Activated naive CD8-positive, alpha-beta T cell treated with anti-CD3 and anti-CD28 coated beads, Interleukin-2, amount 10 ng/mL, durations not matched to agents 7 days and 5 days (primary cell): ENCODE measurements around the gene FAM89B. TPM values are rescaled to one million over a fixed set of nuclear protein-coding genes. Genes with fewer than 3 reads are reported as not detected.
"Not testable (repeated sequence)": the region's sequence is repeated elsewhere in the genome, so short reads cannot be mapped to it uniquely, and the experiment has no call there.

Experiments used
- ATAC-seq: fragments of 150-1000 bp; cut with Tn5 transposase; one replicate; pipeline ENCODE4 v1.10.0; 2021; ENCODE audit warnings: low read depth, moderate library complexity
- POLR2A ChIA-PET: fragments of 350-600 bp; sonication (Branson Sonifier 250); formaldehyde crosslinking; loops from one replicate; lab custom pipeline; 2021; ENCODE audit warnings: antibody characterized with exemption; lab: Charles Lee
- DNase-seq: peaks from one replicate; pipeline ENCODE4 v3.0.0; 2021
- H3K27ac Mint-ChIP-seq: one replicate; pipeline ENCODE4 v1.8.0; 2022; ENCODE audit warnings: mild to moderate bottlenecking, mixed read lengths
- H3K27me3 Mint-ChIP-seq: one replicate; pipeline ENCODE4 v1.8.0; 2022; ENCODE audit warnings: mild to moderate bottlenecking, moderate library complexity, mixed read lengths
- H3K36me3 Mint-ChIP-seq: one replicate; pipeline ENCODE4 v1.8.0; 2021; ENCODE audit warnings: mild to moderate bottlenecking, mixed read lengths
- H3K4me1 Mint-ChIP-seq: one replicate; pipeline ENCODE4 v1.8.0; 2021; ENCODE audit warnings: mixed read lengths
- H3K4me3 Mint-ChIP-seq: one replicate; pipeline ENCODE4 v1.8.0; 2022; ENCODE audit warnings: mild to moderate bottlenecking, moderate library complexity, mixed read lengths
- H3K9me3 Mint-ChIP-seq: one replicate; pipeline ENCODE4 v1.8.0; 2021; ENCODE audit warnings: mixed read lengths
- total RNA-seq, 2 experiments: library from RNA; stranded (reverse); gene quantifications; one replicate each; pipeline ENCODE4 v1.2.3, GENCODE V29; 2021

Gene FAM89B
- total RNA-seq: 10 to 100 TPM; 40.9 to 44.1 TPM

DNA sequence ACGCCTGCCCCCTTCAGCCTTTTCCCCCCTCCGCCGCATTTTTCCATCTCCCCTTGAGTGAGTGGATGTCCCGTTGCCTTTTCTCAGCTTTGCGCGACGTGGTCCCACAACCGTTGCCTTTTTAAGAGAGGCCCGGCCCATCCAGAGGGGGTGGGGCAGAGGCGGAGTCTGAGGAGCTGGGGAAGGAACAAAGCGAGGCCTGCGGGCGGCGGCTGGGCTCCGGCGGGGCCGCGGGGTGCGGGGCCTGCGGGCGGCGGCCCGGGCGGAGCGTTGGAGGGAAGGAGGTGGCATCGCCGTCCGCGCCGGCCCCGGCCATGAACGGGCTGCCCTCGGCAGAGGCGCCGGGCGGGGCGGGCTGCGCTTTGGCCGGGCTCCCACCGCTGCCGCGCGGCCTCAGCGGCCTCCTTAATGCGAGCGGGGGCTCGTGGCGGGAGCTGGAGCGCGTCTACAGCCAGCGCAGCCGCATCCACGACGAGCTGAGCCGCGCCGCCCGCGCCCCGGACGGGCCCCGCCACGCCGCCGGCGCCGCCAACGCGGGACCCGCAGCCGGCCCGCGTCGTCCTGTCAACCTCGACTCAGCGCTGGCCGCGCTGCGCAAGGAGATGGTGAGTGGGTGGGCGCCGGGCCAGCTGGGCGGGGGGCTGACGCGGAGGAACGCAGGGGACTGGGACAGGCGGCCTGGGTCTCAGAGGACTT lies at the start of gene FAM89B:
Gene FAM89B, plus strand, starts transcription at position 183 of the 696 bp plus-strand sequence. Its CDS starts 132 bp downstream, at position 315.
- Mint-ChIP-seq H3K36me3 (peaks cover 9% of the 10 kb centered on the region), H3K27me3 (no peaks in the 10 kb centered on the region), H3K9me3 (no peaks in the 10 kb centered on the region), H3K27ac (peak within 1 kb of the TSS; percentile 98), H3K4me3 (peak within 1 kb of the TSS; percentile 94), H3K4me1 (peaks cover 47% of the 10 kb centered on the region)
- ATAC-seq (peak; percentile 6), DNase-seq (peak; percentile 92)
- POLR2A ChIA-PET: interaction anchor here (0.6 to 5.3 kb wide), 26 partner anchors 11 to 349 kb away, joined by 3 to 52 read pairs (median 5); partner anchors contain the start of genes CCDC85B, KCNK7, MALAT1 and MAP3K11

DNA sequence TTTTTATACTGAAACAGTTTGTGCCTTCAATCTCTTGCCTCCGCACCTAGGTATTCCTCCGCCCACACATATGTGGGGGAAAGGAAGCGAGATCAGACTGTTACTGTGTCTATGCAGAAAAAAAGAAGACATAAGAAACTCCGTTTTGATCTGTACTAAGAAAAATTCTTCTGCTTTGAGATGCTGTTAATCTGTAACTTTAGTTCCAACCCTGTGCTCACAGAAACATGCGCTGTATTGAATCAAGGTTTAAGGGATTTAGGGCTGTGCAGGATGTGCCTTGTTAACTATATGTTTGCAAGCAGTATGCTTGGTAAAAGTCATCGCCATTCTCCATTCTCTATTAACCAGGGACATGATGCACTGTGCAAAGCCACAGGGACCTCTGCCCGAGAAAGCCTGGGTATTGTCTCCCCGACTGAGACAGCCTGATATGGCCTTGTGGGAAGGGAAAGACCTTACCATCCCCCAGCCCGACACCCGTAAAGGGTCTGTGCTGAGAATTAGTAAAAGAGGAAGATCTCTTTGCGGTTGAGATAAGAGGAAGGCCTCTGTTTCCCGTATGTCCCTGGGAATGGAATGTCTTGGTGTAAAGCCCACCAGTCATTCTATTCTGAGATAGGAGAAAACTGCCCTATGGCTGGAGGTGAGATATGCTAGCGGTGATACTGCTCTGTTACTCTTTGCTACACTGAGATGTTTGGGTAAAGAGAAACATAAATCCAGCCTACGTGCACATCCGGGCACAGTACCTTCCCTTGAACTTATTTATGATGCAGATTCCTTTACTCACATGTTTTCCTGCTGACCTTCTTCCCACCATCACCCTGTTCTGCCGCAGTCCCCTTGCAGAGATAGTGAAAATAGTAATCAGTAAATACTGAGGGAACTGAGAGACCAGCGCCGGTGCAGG lies 49.4 kb upstream of the FAM89B start:
- peaks cover 35% of the 10 kb centered on the region for H3K4me1 Mint-ChIP-seq
- POLR2A ChIA-PET: interaction anchor here (1.1 to 3.7 kb wide), 3 partner anchors 15 to 136 kb away, joined by 4 to 28 read pairs (median 11); partner anchors contain the start of genes FRMD8 and MALAT1
- H3K9me3 Mint-ChIP-seq: not testable (repeated sequence)

DNA sequence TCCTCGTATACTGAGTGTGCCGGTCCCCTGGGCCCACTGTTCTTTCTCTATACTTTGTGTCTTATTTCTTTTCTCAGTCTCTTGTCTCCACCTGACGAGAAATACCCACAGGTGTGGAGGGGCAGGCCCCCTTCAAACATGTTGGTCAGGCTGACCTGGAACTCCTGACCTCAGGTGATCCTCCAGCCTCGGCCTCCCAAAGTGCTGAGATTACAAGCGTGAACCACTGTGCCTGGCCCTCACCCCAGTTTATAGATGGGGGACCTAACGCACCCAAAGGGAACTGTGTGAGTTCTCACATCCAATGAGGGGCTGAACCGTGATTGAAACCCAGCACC lies 48.7 kb upstream of the FAM89B start:
- H3K27me3 Mint-ChIP-seq, DNase-seq, H3K9me3 Mint-ChIP-seq, H3K36me3 Mint-ChIP-seq, ATAC-seq: not testable (repeated sequence)
- H3K4me3 Mint-ChIP-seq: peak overlapping the region; percentile 80
- H3K4me1 Mint-ChIP-seq: peaks cover 36% of the 10 kb centered on the region
- POLR2A ChIA-PET: interaction anchor here (1.1 to 3.7 kb wide), 5 partner anchors 14 to 137 kb away, joined by 3 to 28 read pairs (median 4); partner anchors contain the start of genes FRMD8, MALAT1, NEAT1 and SIPA1
- H3K27ac Mint-ChIP-seq: peak overlapping the region; percentile 93

More for the DNA sequence above, 49.4 kb upstream of the FAM89B start:
- ATAC-seq (peak; percentile 17), DNase-seq (peak; percentile 49)
- Mint-ChIP-seq H3K4me3 (peak overlapping the region; percentile 80), H3K27ac (peak overlapping the region; percentile 93)
- not testable (repeated sequence) for H3K36me3 Mint-ChIP-seq, H3K27me3 Mint-ChIP-seq

GRCh38 chr11:65524014-65524740 lies 48.2 kb upstream of the FAM89B start:
- peaks cover 39% of the 10 kb centered on the region for H3K4me1 Mint-ChIP-seq
- H3K9me3 Mint-ChIP-seq: no peaks in the 10 kb centered on the region
- DNase-seq (peak; percentile 50), ATAC-seq (peak; percentile 15)
- H3K4me3 Mint-ChIP-seq: peak overlapping the region; percentile 80
- H3K27ac Mint-ChIP-seq: peak overlapping the region; percentile 93
- POLR2A ChIA-PET: interaction anchor here (1.0 to 3.7 kb wide), 18 partner anchors 13 to 262 kb away, joined by 3 to 28 read pairs (median 4); partner anchors contain the start of genes FRMD8, MALAT1, NEAT1 and PCNX3
- H3K27me3 Mint-ChIP-seq: no peaks in the 10 kb centered on the region
- H3K36me3 Mint-ChIP-seq: peaks cover 8% of the 10 kb centered on the region

DNA sequence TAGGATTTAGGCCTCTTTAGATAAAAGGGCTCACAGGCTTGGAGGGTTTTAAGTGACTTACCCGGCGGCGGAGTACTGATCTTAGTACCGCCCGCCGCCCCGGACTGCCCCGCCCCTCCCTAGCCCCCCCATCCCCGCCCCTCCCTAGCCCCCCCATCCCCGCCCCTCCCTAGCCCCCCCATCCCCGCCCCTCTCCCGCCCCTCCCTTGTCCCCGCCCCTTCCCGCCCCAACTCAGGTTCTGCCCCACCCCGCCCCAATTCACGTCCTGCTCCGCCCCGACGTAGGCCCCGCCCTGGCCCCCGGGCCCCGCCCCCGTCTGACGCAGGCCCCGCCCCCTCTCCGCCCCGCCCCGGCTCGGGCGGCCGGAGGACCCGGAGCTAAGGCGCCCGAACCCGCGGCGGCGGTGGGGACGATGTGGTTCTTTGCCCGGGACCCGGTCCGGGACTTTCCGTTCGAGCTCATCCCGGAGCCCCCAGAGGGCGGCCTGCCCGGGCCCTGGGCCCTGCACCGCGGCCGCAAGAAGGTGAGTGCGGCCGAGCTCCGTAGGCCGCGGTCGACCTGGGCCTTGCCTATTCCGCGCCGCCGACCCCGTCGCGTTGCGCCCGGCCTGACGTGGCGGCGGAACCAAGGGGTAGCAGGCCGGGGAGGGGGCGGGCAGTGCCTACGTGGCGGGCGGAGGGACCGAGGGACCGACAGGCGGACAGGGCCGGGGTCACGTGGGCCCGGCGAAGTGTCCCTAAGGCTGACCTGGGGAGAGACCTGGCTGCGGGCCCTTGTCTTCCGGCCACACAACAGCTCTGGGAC lies 47.4 kb upstream of the FAM89B start, which contains the start of gene SCYL1:
Gene SCYL1, plus strand, starts transcription at position 343 of the 805 bp plus-strand sequence. Its CDS starts 71 bp downstream, at position 414.
- no peaks in the 10 kb centered on the region for H3K27me3 Mint-ChIP-seq
- H3K9me3 Mint-ChIP-seq: no peaks in the 10 kb centered on the region
- ATAC-seq: peak; percentile 59
- H3K4me1 Mint-ChIP-seq: peaks cover 42% of the 10 kb centered on the region
- peak within 1 kb of the TSS; percentile 87 for H3K4me3 Mint-ChIP-seq
- peaks cover 8% of the 10 kb centered on the region for H3K36me3 Mint-ChIP-seq
- peak within 1 kb of the TSS; percentile 93 for H3K27ac Mint-ChIP-seq
- DNase-seq: peak; percentile 88
- POLR2A ChIA-PET: interaction anchor here (0.9 to 3.7 kb wide), 21 partner anchors 13 to 263 kb away, joined by 3 to 28 read pairs (median 4); partner anchors contain the start of genes FAM89B, MALAT1, NEAT1 and PCNX3

GRCh38 chr11:65525546-65526480 lies 46.5 kb upstream of the FAM89B start:
- Mint-ChIP-seq H3K4me3 (peak overlapping the region; percentile 87), H3K27ac (peak overlapping the region; percentile 65), H3K36me3 (peaks cover 9% of the 10 kb centered on the region), H3K4me1 (peaks cover 47% of the 10 kb centered on the region), H3K27me3 (no peaks in the 10 kb centered on the region), H3K9me3 (no peaks in the 10 kb centered on the region)
- no peak for DNase-seq
- peak; percentile 24 for ATAC-seq
- POLR2A ChIA-PET: interaction anchor here (0.5 to 3.7 kb wide), 22 partner anchors 8 to 1865 kb away, joined by 3 to 28 read pairs (median 4); partner anchors contain the start of genes EHBP1L1, FAM89B, MALAT1 and PCNX3

DNA sequence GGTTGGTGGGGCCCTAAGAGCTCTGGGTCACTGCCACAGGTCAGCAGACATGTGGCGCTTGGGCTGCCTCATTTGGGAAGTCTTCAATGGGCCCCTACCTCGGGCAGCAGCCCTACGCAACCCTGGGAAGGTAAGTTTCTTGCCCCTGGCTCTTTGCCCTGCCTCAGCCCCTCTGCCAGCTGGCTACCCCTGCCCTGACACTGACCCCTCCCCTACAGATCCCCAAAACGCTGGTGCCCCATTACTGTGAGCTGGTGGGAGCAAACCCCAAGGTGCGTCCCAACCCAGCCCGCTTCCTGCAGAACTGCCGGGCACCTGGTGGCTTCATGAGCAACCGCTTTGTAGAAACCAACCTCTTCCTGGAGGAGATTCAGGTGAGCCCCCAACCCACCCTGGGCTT lies 45.6 kb upstream of the FAM89B start:
- Mint-ChIP-seq H3K4me3 (peak overlapping the region; percentile 20), H3K4me1 (peaks cover 47% of the 10 kb centered on the region), H3K27ac (peak overlapping the region; percentile 30), H3K27me3 (no peaks in the 10 kb centered on the region), H3K36me3 (peaks cover 12% of the 10 kb centered on the region), H3K9me3 (no peaks in the 10 kb centered on the region)
- POLR2A ChIA-PET: interaction anchor here (0.6 to 3.7 kb wide), 2 partner anchors 9 to 28 kb away, joined by 3 to 28 read pairs; partner anchors contain the start of gene MALAT1
- DNase-seq (no peak), ATAC-seq (no peak)

DNA sequence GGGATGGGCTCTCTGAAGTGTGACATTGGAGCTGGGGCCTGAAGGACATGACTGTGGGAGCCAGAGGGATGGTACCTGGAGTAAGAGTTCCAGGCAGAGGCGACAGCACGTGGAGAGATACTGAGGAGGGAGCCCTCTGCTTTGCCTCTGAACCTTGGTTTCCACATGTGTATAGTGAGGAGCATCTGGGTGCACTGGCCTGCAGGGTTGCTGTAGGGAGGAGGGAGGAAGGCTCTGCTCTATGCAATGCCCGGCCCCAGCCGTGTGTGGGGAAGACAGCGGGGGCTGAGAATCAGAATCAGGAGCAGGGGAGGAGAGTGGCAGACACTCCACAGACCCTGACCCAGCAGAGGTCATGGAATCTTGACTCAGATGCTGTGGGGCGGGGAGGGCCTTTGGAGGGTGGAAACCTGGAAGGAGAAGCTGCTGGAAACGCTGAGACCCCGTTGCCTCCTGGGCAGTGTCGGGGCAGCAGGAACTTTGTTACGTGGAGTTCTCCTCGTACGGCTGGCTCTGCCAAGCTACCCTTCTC lies 43.5 kb upstream of the FAM89B start:
- no peak overlapping the region for H3K4me3 Mint-ChIP-seq
- no peaks in the 10 kb centered on the region for H3K9me3 Mint-ChIP-seq
- H3K27me3 Mint-ChIP-seq: no peaks in the 10 kb centered on the region
- peak overlapping the region; percentile 50 for H3K27ac Mint-ChIP-seq
- peaks cover 29% of the 10 kb centered on the region for H3K4me1 Mint-ChIP-seq
- ATAC-seq: no peak
- POLR2A ChIA-PET: interaction anchor here (1.4 kb wide), 1 partner anchor 9 kb away, joined by 4 read pairs; no protein-coding TSS in a partner anchor
- H3K36me3 Mint-ChIP-seq: peaks cover 13% of the 10 kb centered on the region
- DNase-seq: no peak

GRCh38 chr11:65529475-65530156 lies 42.7 kb upstream of the FAM89B start:
- DNase-seq (no peak), ATAC-seq (no peak)
- Mint-ChIP-seq H3K27ac (peak overlapping the region; percentile 79), H3K4me3 (no peak overlapping the region), H3K27me3 (no peaks in the 10 kb centered on the region), H3K4me1 (peaks cover 23% of the 10 kb centered on the region), H3K9me3 (no peaks in the 10 kb centered on the region), H3K36me3 (peaks cover 16% of the 10 kb centered on the region)
- POLR2A ChIA-PET: interaction anchor here (1.2 to 2.2 kb wide), 3 partner anchors 9 to 22 kb away, joined by 3 to 7 read pairs (median 4); no protein-coding TSS in a partner anchor

GRCh38 chr11:65530157-65530496 lies 42.2 kb upstream of the FAM89B start:
- H3K27me3 Mint-ChIP-seq: no peaks in the 10 kb centered on the region
- H3K4me3 Mint-ChIP-seq: no peak overlapping the region
- H3K36me3 Mint-ChIP-seq: peaks cover 18% of the 10 kb centered on the region
- POLR2A ChIA-PET: interaction anchor here (1.2 to 2.2 kb wide), 3 partner anchors 8 to 22 kb away, joined by 3 to 7 read pairs (median 4); no protein-coding TSS in a partner anchor
- DNase-seq (no peak), ATAC-seq (peak; percentile 83)
- H3K4me1 Mint-ChIP-seq: peaks cover 23% of the 10 kb centered on the region
- no peaks in the 10 kb centered on the region for H3K9me3 Mint-ChIP-seq
- peak overlapping the region; percentile 79 for H3K27ac Mint-ChIP-seq
